ENCODE measurements around the gene TTLL3. TPM values are rescaled to one million over a fixed set of nuclear protein-coding genes. Genes with fewer than 3 reads are reported as not detected.
"Not testable (repeated sequence)": the region's sequence is repeated elsewhere in the genome, so short reads cannot be mapped to it uniquely, and the experiment has no call there.

TTLL3 gene
- polyA plus RNA-seq, 3 donors, result 1.1 to 196 (median 1.8) TPM

DNA sequence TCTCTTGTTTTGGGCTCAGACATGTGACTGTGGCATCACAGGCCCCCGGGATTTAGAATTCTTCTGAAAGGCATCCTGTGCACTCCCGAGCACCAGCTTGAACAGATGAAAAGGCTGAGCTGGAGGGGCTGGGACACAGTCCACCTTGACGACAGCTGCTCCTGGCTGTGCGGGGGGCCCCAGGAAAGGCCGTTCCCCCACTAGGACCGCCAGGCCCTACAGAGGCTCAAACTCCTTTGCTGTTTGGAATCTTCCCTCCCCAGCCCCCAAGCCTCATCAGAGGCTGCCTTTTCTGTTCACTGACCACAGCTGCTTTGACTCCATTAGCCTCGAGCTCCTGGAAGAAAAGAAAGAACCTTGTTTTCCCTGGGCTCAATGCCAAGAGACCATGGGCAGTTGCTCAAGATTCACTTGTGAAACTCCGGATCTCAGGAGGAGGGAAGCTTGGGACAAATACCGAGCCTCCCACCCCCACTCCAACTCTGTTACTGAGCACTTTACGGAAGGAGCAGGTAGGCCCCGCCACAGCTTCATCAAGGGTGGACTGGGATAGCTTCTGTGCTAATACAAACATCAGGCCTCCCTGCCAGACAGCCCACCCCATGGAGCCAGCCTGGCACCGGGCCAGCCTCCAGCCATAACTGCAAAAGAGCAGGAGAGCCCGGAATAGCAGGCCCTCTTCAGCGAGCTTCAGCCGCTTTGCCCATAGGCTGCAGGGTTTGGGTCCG lies 54.3 kb downstream of the TTLL3 start:
- no peaks in the 10 kb centered on the region for H3K9me3 ChIP-seq (replicated peaks in 1 of 2; ENCODE audit: control insufficient read depth in 1 of 2, insufficient read depth in 1 of 2, low read length in 2 of 2)
- no peak for TF ChIP-seq CTCF (IDR thresholded peaks at IDR 0.05)
- H4K20me1 ChIP-seq (ENCODE audit: insufficient read depth, low read length), result no peaks in the 10 kb centered on the region
- H3K4me2 ChIP-seq (replicated peaks; ENCODE audit: extremely low read depth, low read length, poor library complexity, severe bottlenecking), result peak overlapping the region; percentile 57
- no peaks in the 10 kb centered on the region for H3K79me2 ChIP-seq (ENCODE audit: insufficient read depth, low read length)
- no peaks in the 10 kb centered on the region for H3K27me3 ChIP-seq (ENCODE audit: control insufficient read depth in 2 of 2, insufficient read depth in 2 of 2, low read length in 2 of 2)
- peaks cover 30 to 33% of the 10 kb centered on the region in 2 donors for H3K4me1 ChIP-seq (ENCODE audit: control insufficient read depth in 1 of 2, insufficient read depth in 2 of 2, low read length in 2 of 2)
- Mint-ChIP-seq H3K4me3 (peak overlapping the region; percentile 65 to 81), H3K9me3 (no peaks in the 10 kb centered on the region), H3K4me1 (peaks cover 27% of the 10 kb centered on the region), H3K27ac (peak overlapping the region in 6 of 7 donors; percentile 70 to 82 (median 76)), H3K27me3 (ENCODE audit: low read depth in 3 of 3) (peaks cover 2 to 9% (median 7%) of the 10 kb centered on the region in 3 donors), H3K36me3 (no peaks in the 10 kb centered on the region)
- peak overlapping the region; percentile 43 for H3K9ac ChIP-seq (ENCODE audit: insufficient read depth, low read length, poor library complexity, severe bottlenecking)
- intact Hi-C loops (cut with micrococcal nuclease), result no loop called here
- peak overlapping the region; percentile 53 to 58 for H3K27ac ChIP-seq (ENCODE audit: low read depth in 1 of 2, low read length in 2 of 2)
- H3K36me3 ChIP-seq (replicated peaks in 1 of 2; ENCODE audit: control insufficient read depth in 1 of 2, insufficient read depth in 2 of 2, low read length in 2 of 2), result no peaks in the 10 kb centered on the region
- peak overlapping the region in 2 of 3 experiments; percentile 5 to 60 for H3K4me3 ChIP-seq (replicated peaks in 1 of 3; ENCODE audit: low read depth in 2 of 3, low read length in 3 of 3)
- DNase-seq, result peak in 2 of 3 donors; percentile 40 to 46
- peak overlapping the region; percentile 77 for H2AFZ ChIP-seq (ENCODE audit: insufficient read depth, low read depth, low read length, poor library complexity, severe bottlenecking)
- 36% methylated on average over 11 of the region's 16 CpGs for WGBS (ENCODE audit: insufficient coverage)

GRCh38 chr3:9865125-9865637 lies 55.1 kb downstream of the TTLL3 start:
- H3K4me2 ChIP-seq (replicated peaks; ENCODE audit: extremely low read depth, low read length, poor library complexity, severe bottlenecking); H3K27me3 ChIP-seq (ENCODE audit: control insufficient read depth in 2 of 2, insufficient read depth in 2 of 2, low read length in 2 of 2); H3K36me3 ChIP-seq (replicated peaks in 1 of 2; ENCODE audit: control insufficient read depth in 1 of 2, insufficient read depth in 2 of 2, low read length in 2 of 2); H3K9ac ChIP-seq (ENCODE audit: insufficient read depth, low read length, poor library complexity, severe bottlenecking); H3K27ac ChIP-seq (ENCODE audit: low read depth in 1 of 2, low read length in 2 of 2); H3K27me3 Mint-ChIP-seq (ENCODE audit: low read depth in 3 of 3); H3K36me3 Mint-ChIP-seq; H3K79me2 ChIP-seq (ENCODE audit: insufficient read depth, low read length); H4K20me1 ChIP-seq (ENCODE audit: insufficient read depth, low read length); H3K4me3 Mint-ChIP-seq; DNase-seq; intact Hi-C loops (cut with micrococcal nuclease); H3K9me3 ChIP-seq (replicated peaks in 1 of 2; ENCODE audit: control insufficient read depth in 1 of 2, insufficient read depth in 1 of 2, low read length in 2 of 2); H3K9me3 Mint-ChIP-seq: not testable (repeated sequence)
- Histone ChIP-seq H3K4me1 (ENCODE audit: control insufficient read depth in 1 of 2, insufficient read depth in 2 of 2, low read length in 2 of 2) (peaks cover 30 to 33% of the 10 kb centered on the region in 2 donors), H2AFZ (ENCODE audit: insufficient read depth, low read depth, low read length, poor library complexity, severe bottlenecking) (peak overlapping the region; percentile 77), H3K4me3 (replicated peaks in 1 of 3; ENCODE audit: low read depth in 2 of 3, low read length in 3 of 3) (peak overlapping the region in 1 of 3 experiments; percentile 60)
- WGBS (ENCODE audit: insufficient coverage), result 86% methylated on average over 3 of the region's 10 CpGs
- peaks cover 27% of the 10 kb centered on the region for H3K4me1 Mint-ChIP-seq
- peak overlapping the region in 1 of 7 donors; percentile 82 for H3K27ac Mint-ChIP-seq

Data from CD14-positive monocyte (primary cell).